Myocyte (in vitro differentiated cells): ENCODE results near the gene PLA2G4E. TPM values are rescaled to one million over a fixed set of nuclear protein-coding genes. Genes with fewer than 3 reads are reported as not detected.

Experiments used
- DNase-seq: peaks from one replicate; pipeline ENCODE4 v3.0.0-alpha.2; 2012; ENCODE audit warnings: low read depth
- total RNA-seq: library from RNA; depleted of rRNA; stranded (reverse); fragments of >200 nt; gene quantifications from 2 replicates; pipeline ENCODE4 v1.2.3, GENCODE V29; 2014

The PLA2G4E gene
- total RNA-seq, 1 donor from 2014 or later = not detected

DNA sequence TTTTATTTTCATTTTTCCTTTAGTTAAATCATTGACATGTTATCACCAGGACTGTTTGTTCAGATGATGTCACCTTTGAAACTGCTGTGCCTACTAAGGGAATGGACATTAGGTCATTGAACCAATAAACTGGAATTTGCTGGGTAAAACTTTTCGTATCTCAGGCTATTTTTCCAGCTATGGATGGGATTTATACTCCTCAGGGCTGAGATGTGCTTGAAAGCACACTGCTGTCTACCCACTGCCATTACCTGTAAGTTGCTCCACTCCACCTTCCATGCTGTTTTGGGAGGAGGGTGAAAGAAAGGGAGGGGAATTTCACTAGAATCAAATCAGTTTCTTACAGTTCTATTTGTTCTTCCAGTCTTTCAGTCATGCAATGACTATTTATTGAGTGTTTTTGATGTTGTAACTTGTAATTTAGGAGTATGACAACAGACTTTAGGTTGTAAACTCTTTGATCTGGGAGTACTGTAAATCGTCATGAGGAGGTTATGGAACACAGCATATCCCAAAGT, 59.8 kb downstream of the PLA2G4E start:
- no peak for DNase-seq

DNA sequence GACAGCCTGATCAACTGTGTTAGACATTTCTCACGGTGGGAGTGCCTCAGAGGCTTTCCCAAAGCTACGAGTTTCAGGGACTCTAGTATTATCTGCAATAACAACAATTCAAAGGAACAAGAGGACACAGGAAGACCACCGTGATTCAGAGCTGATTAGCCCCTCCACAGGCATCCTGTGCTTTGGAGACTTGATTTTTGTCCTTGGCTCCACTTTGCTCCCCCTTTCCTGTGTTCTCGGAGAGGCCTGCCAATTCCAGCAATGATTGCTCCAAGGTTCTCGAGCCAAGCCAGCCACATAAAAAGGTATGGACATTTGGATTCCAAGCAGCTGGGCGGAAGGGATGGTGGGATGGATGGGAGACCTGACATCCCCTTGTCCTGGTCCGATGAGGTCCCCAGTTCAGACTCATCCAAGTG, 62.8 kb downstream of the PLA2G4E start:
- no peak for DNase-seq

DNA sequence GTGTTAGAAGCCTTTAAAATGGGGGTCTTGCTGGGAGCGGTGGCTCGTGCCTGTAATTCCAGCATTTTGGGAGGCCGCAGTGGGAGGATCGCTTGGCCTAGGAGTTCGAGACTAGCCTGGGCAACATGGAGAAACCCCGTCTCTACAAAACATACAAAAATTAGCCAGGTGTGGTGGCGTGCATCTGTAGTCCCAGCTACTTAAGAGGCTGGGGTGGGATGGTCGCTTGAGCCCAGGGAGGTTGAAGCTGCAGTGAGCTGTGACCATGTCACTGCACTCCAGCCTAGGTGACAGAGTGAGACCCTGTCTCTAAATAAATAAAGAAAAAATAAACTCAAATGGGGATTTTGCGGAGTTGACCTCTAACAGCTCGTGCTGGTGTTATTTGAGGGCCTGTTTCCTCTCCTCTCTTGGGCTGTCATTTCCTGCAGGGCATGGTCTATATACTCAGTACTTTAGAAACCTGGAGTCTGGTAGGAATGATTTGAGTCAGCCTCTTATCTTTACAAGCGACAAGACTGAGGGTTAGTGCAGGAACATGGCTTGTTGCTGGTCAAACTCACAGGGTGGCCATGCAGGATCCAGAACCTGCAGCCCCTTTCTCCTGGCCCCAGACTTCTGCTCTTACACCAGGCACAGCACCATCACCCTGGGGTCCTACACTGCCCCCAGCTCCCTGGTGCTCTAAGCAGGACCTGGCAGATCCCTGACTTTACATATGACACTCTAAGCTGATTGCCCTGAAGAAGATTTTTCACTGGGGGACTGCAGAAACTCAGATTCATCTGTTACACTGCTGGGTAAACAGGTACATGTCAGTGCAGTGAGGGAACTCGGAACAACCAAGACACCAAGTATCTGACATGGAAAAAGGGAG, 63.6 kb downstream of the PLA2G4E start:
- no peak for DNase-seq

DNA sequence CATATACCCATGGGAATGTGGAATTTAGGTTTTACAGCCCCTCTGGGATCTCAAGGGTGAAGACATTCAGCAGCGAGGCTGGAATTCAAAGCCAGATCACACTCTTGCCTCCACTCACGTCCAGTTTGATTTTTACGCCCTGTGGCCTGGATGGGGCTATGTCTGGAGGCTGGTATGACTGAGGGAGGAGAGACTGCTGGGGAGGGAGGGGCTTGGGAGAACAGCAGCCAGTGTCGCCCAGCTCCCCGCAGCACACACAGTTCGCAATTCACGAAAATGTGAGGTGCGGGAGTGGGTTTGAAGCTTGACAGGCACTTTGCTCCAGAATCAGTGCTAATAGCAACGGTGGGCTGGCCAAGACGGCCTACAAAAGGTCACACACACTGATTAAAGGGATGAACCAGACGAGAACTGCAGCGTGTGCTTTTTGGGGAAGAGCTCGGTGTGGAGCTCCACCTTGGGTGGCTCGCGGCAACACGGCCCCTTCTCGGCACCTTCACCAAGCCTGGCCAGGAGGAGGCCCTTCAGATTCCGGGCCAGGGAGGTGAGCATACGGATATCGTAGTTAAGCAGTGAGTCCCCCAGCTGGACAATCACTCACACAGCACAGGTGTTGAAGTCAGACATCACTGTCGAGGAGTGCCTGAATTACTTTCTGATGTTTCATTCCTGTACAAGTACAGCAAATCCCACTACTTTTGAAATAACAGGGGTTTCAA, 64.9 kb downstream of the PLA2G4E start:
- no peak for DNase-seq

DNA sequence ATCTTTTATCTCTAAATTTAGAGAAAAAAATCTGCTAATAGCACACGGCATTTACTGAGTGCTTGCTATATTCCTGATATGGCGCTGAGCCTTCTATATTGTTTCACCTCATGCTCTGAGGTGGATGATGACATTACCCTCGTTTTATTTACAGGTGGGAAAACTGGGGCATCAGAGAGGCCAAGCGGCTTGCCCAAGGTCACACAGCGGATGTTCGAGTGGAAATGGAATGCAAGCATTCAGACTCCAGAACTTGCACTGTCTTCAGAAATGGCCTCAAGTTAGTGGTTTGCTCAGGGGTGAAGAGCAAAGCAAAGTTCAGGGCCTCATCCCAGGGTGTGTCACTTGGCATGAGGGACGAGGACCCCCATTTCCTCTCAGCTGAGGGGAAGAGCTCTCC, 65.7 kb downstream of the PLA2G4E start:
- DNase-seq = no peak

DNA sequence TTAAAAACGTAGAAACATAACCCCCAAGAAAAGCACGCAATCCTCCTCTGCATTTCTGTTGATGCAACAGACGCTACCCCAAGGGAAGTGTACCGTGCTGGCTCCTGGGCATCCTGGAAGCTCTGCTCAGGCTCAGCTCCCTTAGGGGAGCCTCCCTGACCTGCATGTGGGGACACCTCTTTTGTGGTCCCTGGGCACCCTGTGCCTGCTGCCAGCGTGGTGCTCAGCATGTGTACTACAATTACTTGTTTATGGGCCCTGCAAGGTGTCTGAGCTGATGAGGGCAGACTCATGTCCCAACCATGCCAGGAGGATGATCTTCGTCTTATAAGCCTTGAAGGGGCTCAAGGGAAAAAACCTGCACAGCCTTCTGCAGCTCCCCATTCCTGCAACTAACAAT, 66.8 kb downstream of the PLA2G4E start:
- DNase-seq = no peak

GRCh38 chr15:41952013-41952563, 68.8 kb downstream of the PLA2G4E start:
- no peak for DNase-seq

GRCh38 chr15:41951571-41951970, 69.3 kb downstream of the PLA2G4E start:
- no peak for DNase-seq

GRCh38 chr15:41950489-41950888, 70.4 kb downstream of the PLA2G4E start:
- no peak for DNase-seq

DNA sequence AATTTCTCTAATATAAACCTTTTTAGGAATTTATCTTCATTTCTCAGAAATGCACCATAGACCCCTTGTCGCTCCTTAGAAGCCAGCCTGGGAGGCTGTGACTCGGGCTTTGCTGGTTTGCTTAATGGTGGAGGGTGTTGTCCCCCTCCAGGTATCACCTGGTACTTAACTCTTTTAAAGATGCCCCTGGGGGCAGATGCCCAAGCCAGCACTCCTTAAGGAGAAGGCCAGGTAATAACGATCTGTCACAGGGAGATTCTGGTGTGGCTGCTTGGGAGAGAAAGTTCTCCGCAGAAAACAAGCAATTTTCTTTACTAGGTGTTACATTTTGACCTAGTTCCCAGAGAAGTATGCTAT, 70.7 kb downstream of the PLA2G4E start:
- no peak for DNase-seq

DNA sequence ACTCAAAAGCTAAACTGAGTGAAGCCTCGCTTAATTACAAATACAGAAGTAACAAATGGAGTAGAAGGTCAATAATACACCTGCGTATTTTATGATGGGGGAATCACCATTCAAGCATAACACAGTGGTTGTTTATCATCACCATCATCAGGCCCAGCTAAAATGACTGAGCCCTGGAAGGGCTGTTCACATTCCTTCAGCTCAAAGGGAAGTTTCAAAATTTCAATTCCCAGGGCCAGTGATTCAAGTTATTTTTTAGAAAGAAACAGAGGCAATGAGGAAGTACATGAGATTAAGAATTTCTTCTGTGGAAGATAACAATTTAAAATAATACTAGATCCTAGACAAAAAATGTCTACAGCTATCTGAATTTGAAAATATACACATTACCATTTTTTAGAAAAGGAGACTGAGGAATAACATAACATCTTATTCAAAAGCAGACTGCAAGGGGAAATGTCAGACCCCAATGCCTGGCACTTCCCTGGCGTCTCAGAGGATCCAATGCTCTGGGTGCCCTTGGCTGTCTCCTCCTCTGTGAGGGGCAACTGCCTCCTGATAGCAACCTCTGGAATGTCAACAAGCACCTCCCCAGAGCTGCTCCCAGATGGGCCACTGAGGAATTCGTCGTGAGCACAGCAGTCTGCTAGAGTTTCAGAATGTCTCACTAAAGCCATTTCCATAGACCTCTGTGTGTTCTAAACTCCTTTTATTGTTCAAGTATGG, 71.3 kb downstream of the PLA2G4E start:
- DNase-seq = no peak

- DNase-seq = no peak
Measured at GRCh38 chr15:41948490-41948889, 72.4 kb downstream of the PLA2G4E start.

DNA sequence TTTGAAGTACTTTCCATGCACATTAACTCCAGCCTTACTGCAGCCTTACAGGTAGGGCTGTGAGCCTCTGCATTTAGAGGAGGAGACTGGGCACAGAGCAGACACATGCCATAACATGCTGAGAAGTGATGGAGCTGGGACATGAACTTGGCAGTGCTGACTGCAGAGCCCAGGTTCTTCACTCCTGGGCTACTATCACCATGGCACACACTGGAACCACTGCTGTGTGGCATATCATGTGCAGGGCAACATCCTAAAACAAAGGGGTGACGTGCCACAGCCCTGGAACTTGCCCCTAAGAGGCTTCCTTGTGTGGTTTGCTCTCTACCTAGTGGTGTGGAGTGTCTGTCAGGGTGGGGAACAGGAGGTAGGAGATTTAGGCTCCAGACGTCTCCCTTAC, 73.9 kb downstream of the PLA2G4E start:
- no peak for DNase-seq

DNA sequence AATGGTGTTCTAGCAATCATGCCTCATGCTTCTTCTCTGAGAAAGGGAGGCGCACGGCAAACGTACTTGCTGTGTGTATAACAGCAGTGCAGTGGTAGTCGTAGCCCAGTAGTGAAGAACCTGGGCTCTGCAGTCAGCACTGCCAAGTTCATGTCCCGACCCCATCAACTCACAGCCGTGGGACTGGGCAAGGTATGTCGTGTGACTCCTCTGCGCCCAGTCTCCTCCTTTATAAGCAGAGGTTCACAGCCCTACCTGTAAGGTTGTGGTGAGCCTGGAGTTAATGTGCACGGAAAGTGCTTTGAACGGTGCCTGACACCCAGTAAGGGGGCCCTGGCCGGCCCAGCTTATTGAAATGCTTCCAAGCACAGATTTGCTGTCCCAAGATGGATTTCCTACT, 75.1 kb downstream of the PLA2G4E start:
- no peak for DNase-seq

- DNase-seq = no peak
Measured at GRCh38 chr15:41945221-41945620, 75.6 kb downstream of the PLA2G4E start.

GRCh38 chr15:41944313-41944940, 76.4 kb downstream of the PLA2G4E start:
- peak; percentile 82 for DNase-seq

DNA sequence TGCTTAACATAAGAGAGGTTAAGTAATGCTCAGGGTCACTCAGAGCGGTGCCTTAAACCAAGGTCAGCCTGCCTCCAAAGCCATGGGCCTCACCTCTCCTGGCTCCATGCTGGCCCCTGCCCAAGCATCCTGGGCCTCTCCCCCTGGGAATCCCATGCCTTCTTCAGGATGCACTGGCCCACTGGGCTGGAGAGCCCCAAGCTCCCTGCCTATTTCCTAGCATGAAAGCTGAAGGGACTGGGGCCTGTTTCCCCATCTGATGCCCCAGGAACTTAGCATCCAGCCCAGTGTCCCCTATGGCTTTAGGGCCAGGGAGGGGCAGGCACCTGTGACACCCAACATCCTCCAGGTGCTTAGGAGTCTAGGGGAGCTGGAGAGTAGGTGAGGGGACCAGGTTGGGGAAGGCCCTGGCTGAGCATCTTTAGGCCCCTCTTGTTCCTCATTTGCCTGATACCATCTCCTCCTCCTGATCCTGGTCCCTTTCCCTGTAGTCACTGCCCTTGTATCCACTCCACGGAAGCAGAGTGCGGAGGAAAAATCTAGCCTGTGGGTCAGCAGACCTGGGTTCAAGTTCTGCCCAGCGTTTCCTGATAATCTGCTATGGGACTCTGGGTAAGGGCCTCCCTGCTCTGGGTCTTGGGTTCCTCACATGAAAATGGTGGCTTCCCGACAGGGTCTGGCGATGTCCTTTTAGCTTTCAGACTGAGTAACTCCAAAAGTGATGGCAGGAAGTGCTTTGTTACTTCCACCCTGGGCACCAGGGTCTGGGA, 77.1 kb downstream of the PLA2G4E start:
- DNase-seq = no peak

DNA sequence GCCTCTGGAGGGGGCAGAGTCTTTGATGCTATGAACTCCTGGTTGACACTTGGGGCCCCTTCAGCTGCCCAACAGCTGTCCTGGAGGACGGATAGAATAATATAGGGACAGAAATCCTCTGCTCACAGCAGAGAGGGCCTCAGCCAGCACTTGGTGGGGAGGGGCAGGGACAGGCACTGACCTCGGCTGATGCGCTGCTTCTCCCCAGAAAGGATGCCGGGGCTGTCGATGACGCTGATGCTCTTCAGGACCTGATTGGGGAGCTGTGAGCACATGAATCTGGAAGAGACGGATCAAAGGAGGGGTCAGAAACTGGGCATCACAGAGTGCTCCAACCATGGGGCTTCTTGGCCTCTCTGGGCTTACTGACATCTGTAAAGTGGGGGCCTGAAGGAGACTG, 78.0 kb downstream of the PLA2G4E start:
- DNase-seq = no peak

GRCh38 chr15:41941644-41942415, 79.0 kb downstream of the PLA2G4E start:
- DNase-seq = no peak
